Endothelial cell of umbilical vein (primary cell): Measurements from ENCODE around the gene IRF1.

Experiments used
- EZH2 ChIP-seq: IDR thresholded peaks from 2 replicates; pipeline ENCODE4 v1.6.1; 2012; ENCODE audit warnings: borderline replicate concordance, low read depth, mild to moderate bottlenecking, moderate library complexity, low read length, inconsistent platforms; ENCODE audit not compliant: severe bottlenecking
- FOS ChIP-seq: IDR thresholded peaks from 2 replicates; pipeline ENCODE4 v1.6.1; 2011; ENCODE audit warnings: mild to moderate bottlenecking, low read length, moderate library complexity, borderline replicate concordance; ENCODE audit not compliant: insufficient read depth
- GATA2 ChIP-seq: IDR thresholded peaks from 2 replicates; pipeline ENCODE4 v1.7.0; 2011; ENCODE audit warnings: low read depth, mild to moderate bottlenecking, moderate library complexity, mixed read lengths, low read length; ENCODE audit not compliant: insufficient read length, insufficient read depth
- MYC ChIP-seq: IDR thresholded peaks from one replicate; pipeline ENCODE4 v1.6.1; 2011; ENCODE audit warnings: mild to moderate bottlenecking, low read depth, low read length
- POLR2A ChIP-seq: IDR thresholded peaks from 2 replicates; pipeline ENCODE4 v1.6.1; 2012; ENCODE audit warnings: low read depth, mild to moderate bottlenecking, control low read depth, low read length
- POLR2AphosphoS5 ChIP-seq: IDR thresholded peaks from 2 replicates; pipeline ENCODE4 v1.6.1; 2012; ENCODE audit warnings: low read depth, mild to moderate bottlenecking, control low read depth, low read length, moderate library complexity; ENCODE audit not compliant: insufficient read depth
- TF ChIP-seq, protein P1 (sequence below), 2 donors: IDR thresholded peaks; 1 replicate in 1 of 2; 2 replicates in 1 of 2; pipeline ENCODE4 v1.5.1; 2011; ENCODE audit warnings: low read length in 2 of 2, mild to moderate bottlenecking in 2 of 2, moderate library complexity in 2 of 2, control low read depth in 1 of 2, inconsistent platforms in 1 of 2, low read depth in 1 of 2; ENCODE audit not compliant: insufficient read depth in 1 of 2; ENCODE audit errors: extremely low read depth in 1 of 2

DNA sequence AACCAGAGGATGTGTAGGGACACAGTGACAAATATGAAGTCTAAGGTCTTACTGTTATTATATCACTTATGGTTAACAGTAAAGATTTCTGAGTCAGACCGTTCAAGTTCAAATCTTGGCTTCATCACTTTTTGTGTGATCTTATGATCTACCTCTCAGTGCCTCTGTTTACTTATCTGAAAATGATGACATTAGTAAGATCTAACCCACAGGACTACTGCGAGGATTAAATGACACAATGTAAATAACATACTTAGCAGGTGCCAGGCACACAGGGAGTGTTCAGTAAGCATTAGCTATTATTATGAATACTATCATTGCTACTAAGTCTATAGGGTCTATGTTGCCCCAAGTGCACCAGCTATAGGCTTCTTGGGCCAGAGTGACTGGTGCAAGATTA lies 2.0 kb downstream of the IRF1 start:
- TF ChIP-seq, protein P1, sequence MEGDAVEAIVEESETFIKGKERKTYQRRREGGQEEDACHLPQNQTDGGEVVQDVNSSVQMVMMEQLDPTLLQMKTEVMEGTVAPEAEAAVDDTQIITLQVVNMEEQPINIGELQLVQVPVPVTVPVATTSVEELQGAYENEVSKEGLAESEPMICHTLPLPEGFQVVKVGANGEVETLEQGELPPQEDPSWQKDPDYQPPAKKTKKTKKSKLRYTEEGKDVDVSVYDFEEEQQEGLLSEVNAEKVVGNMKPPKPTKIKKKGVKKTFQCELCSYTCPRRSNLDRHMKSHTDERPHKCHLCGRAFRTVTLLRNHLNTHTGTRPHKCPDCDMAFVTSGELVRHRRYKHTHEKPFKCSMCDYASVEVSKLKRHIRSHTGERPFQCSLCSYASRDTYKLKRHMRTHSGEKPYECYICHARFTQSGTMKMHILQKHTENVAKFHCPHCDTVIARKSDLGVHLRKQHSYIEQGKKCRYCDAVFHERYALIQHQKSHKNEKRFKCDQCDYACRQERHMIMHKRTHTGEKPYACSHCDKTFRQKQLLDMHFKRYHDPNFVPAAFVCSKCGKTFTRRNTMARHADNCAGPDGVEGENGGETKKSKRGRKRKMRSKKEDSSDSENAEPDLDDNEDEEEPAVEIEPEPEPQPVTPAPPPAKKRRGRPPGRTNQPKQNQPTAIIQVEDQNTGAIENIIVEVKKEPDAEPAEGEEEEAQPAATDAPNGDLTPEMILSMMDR (IDR thresholded peaks at IDR 0.05; ENCODE audit: extremely low read depth in 1 of 2, insufficient read depth in 1 of 2, low read depth in 1 of 2, low read length in 2 of 2): no peak
- TF ChIP-seq POLR2A (no peak), EZH2 (no peak), GATA2 (no peak), POLR2AphosphoS5 (no peak), MYC (no peak), FOS (no peak)
